Uterus (tissue), 2 donors: ENCODE results near the gene PSG3.

Experiments used
- POLR2A ChIP-seq, 2 donors: fragments of 450-650 bp; IDR thresholded peaks; one replicate each; pipeline ENCODE4 v1.6.1; 2016; ENCODE audit warnings: antibody characterized with exemption in 2 of 2, mild to moderate bottlenecking in 1 of 2, moderate library complexity in 1 of 2
- TF ChIP-seq, protein P1 (sequence below), 4 experiments: fragments of 200-600 bp in 2 of 4; fragments of 450-650 bp in 2 of 4; sonication (generic) in 2 of 4; IDR thresholded peaks; one replicate each; pipeline ENCODE4 v1.5.1; 2016 to 2019; ENCODE audit warnings: antibody characterized with exemption in 4 of 4, mild to moderate bottlenecking in 2 of 4, moderate library complexity in 1 of 4

DNA sequence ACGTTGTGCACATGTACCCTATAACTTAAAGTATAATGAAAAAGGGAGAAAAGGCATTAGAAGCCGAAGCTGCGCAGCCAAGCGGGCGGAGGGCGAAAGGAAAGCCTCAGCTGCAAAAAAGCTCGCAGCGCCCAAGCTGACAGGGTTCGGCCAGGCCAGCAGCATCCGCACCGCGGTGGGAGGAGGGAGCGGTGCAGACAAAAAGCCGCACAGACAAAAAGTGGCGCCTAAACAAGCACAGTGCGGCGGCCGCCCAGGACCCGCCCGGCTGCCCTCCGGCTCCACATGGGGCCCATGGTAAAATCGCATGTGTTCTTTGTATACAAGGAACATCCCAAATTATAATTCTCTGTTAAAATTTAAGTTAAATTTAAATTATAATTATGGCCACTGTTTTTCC lies 42.4 kb downstream of the PSG3 start:
- TF ChIP-seq, protein P1, sequence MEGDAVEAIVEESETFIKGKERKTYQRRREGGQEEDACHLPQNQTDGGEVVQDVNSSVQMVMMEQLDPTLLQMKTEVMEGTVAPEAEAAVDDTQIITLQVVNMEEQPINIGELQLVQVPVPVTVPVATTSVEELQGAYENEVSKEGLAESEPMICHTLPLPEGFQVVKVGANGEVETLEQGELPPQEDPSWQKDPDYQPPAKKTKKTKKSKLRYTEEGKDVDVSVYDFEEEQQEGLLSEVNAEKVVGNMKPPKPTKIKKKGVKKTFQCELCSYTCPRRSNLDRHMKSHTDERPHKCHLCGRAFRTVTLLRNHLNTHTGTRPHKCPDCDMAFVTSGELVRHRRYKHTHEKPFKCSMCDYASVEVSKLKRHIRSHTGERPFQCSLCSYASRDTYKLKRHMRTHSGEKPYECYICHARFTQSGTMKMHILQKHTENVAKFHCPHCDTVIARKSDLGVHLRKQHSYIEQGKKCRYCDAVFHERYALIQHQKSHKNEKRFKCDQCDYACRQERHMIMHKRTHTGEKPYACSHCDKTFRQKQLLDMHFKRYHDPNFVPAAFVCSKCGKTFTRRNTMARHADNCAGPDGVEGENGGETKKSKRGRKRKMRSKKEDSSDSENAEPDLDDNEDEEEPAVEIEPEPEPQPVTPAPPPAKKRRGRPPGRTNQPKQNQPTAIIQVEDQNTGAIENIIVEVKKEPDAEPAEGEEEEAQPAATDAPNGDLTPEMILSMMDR (IDR thresholded peaks at IDR 0.05) = no peak
- TF ChIP-seq POLR2A (IDR thresholded peaks at IDR 0.05) = no peak
